ENCODE data around the gene POLR3F.
"Not testable (repeated sequence)": the region's sequence is repeated elsewhere in the genome, so short reads cannot be mapped to it uniquely, and the experiment has no call there.

Gene POLR3F

DNA sequence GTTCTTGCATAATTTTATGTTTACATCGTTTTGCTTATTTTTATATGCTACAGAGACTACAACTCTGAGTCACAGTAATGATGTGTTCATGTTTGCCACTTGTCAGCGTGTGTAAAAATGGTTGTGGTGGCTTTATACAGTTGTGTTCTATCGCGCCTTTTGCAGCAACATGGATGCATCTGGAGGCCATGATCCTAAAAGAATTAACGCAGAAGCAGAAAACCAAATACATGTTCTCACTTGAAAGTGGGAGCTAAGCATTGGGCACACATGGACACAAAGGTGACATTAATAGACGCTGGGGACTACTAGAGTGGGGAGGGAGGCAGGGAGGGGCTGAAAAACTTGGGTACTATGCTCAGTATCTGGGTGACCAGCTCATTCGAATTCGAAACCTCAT is 39.6 kb downstream of the POLR3F start:
- DNase-seq, result no peak

DNA sequence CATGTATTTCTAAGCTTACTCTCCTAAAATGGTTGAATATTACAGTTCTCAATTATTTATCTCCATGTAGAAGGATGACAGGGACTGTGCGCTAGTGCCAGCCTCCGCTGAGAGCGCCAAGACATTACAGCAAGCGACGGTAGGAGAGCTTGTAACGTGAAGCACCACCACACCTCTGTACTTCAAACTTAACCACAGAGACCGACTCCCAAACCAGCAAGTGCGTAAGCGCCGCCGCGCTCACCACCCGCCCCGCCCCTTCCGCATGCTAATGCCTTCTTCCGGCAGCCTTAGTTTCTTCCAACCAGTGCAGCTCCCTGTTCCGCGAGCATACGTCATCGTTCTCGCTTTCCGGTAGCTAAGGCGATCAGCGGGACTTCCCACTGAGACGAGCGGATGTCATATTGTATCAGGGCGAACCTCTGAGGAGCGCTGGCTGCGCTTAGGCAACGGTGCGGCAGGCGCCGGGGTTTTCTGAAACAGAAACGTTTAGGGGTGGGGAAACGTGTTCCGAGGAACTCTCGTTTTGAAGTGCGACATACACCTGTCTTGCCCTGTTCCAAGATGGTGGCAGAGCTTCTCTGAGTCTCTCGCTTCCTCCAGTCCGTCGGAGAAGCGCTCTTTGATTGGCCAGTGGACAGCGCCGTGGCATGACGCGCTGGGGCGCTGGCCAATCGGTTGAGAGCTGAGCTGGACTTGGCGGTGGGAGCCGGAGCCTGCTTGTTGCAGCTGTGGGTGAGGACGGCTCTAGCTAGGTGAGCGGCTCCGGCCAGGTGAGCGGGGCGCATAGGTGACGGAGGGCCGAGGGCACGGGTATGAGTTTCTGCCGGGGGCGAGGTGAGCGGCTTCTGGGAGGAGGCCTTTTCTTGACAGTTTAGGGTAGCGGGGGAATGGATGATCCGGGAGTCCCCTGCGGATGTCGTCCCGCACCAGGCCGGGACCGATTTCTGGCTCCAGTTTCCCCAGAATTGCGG is 40.3 kb downstream of the POLR3F start, which contains the start of gene SEC23B:
Gene SEC23B, plus strand, starts transcription at position 723 of the 974 bp plus-strand sequence. CDS start 2,896 bp downstream, outside the sequence.
- DNase-seq, result peak; percentile 92

DNA sequence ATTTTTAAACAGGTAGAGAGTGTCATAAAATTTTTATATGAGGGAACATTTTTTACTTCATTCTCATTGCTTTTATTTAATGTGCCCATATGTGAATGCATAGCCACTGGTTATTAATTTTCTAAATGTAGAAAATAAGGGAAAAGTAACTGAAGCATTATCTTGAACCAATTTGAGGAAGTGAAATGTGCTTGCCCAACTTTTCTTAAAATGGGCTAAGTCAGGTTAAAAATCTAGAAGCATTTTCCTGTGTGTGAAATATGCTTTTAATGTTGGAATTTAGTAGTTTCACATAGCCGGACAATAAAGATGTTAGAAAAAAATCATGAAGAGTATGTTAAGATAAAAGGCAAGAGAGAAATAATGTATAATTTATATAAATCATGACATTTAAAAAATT is 44.4 kb downstream of the POLR3F start:
- no peak for DNase-seq

DNA sequence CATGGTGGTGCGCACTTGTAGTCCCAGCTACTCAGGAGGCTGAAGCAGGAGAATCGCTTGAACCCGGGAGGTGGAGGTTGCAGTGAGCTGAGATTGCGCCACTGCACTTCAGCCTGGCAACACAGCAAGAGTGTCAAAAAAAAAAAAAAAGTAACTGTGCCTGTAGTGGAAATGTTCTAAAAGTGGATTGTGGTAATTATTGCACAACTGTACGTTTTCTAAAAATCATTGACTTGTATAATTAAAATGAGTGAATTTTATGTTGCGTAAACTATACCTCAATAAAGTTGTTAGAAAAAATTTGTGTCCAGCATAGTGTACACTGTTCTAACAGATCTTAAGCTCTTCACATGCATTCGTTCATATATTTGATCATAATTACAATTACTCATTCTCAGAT is 46.0 kb downstream of the POLR3F start:
- DNase-seq, result no peak

DNA sequence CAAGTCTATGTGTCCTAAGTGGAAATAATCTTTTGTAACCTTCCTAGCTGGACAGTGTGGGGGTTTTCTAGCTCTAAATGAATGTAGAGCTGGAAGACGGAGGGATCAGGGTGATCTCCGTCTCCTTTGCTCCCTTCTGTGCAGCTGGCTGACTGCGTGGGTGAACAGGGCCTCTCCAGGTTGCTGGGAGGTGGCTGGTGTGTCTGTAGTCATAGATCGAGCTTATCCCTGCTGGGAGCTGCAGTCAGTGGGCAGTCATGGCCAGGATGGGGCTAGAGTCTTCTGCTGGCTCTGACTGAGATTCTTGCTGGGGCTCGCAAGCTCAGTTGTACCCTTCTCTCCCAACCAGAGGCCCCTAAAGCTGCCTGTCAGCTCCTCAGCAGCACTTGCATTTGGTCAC is 46.9 kb downstream of the POLR3F start:
- no peak for DNase-seq

DNA sequence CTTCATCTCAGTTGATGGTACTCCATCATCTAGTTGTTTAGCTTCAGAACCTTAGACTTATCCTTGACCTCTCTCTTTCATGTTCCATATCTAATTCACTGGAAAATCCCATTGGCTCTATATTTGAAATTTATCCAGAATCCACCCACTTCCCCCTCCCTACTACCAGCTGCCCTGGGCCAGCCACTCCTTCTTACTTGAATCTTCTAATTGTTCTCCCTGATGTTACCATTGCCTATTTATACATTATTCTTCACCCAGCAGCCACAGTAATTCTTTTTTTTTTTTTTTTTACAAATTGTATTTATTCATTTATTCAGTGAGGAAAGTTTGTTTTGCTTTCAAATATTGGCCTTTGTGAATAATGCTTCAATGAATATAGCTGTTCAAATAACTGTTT is 48.8 kb downstream of the POLR3F start:
- no peak for DNase-seq

DNA sequence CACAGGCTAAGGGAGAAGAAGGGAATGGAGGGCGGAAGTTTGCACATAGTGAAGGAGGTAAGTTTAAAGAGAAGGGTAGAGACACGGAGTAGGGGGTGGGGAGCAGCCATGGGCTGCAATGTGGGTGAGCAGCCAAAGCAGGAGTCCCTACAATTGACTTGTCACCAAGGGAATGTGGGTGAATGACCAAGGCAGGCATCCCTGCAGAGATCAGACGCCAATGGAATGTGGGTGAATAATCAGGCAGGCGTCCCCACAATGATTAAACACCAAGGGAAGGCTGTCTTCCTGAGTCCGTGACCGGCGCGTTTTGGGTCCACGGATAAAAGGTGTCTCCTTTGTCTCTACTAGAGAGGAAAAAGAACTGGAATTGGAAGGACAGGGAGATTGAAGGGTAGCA is 54.9 kb downstream of the POLR3F start:
- DNase-seq, result not testable (repeated sequence)

DNA sequence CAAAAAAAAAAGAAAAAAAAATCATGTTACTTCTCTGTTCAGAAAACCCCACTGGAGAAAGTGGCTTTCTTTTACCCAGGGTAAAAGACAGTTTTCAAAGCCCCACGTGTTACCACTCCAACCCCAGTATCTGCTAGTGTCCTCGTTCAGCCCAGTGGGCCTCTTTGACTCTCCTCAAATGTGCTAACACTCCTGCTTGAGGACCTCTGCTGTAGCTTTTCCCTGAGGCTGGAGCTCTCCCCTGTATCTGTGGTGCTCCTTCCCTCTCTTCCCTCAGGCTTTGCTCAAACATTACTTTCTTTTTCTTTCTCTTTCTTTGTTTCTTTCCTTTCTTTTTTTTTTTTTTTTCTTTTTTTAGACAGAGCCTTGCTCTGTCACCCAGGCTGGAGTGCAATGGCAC is 55.9 kb downstream of the POLR3F start:
- DNase-seq, result no peak

DNA sequence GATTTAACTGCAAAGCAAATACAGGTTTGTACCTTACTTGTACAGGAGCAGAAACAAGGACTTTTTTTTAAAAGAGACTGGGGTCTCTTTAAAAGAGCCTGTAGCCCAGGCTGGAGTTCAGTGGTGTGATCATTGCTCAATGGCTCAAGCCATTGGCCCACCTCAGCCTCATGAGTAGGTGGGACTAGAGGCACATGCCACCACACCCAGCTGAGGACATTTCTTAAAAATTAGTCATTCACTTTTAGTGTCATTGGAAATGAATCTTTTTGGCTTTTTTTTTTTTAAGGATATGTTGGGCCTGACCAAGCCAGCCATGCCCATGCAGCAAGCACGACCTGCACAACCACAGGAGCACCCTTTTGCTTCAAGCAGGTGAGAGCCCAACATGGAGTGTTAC is 57.5 kb downstream of the POLR3F start:
- DNase-seq, result no peak

DNA sequence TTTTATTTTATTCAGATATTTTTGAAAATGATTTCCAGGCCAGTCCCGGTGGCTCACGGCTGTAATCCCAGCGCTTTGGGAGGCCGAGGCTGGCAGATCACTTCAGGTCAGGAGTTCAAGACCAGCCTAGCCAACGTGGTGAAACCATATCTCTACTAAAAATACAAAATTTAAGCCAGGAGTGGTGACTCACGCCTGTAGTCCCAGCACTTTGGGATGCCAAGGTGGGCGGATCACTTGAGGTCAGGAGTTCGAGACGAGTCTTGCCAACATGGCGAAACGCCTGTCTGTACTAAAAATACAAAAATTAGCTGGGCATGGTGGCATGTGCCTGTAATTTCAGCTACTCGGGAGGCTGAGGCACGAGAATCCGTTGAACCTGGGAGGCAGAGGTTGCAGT is 59.6 kb downstream of the POLR3F start:
- DNase-seq, result not testable (repeated sequence)

DNA sequence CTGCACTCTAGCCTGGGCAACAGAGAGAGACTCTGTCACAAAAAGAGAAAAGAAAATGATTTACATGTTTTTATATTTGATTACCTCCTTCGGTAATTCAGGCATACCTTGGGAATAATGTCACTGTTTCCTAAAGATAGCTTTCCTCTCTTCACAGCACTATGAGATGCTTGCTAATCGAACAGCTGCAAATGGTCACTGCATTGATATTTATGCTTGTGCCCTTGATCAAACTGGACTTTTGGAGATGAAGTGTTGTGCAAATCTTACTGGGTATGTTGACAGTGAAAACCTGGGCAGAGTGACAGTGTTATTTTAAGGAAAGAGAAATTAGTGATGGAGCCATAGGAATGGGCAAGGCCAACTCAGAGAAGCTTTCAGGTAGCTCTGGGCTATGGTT is 60.1 kb downstream of the POLR3F start:
- DNase-seq, result no peak

DNA sequence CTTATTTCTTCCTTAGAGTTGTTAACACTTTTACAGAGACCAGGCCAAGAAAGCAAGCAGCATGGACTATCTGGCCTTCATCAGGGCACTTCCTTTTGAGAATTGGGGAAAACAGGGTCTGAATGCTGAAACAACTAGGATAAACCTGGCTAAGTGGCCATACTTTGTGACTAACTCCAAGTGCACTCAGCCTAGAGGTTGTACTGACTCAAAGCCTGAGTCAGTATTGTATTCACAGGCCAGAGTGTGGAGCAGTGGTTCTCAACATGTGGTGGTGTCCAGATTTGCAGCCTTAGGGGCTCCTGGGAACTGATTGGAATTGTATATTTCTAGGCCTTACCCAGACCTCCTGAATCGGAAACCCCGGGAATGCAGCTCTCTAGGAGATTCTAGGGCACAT is 60.6 kb downstream of the POLR3F start:
- no peak for DNase-seq

DNA sequence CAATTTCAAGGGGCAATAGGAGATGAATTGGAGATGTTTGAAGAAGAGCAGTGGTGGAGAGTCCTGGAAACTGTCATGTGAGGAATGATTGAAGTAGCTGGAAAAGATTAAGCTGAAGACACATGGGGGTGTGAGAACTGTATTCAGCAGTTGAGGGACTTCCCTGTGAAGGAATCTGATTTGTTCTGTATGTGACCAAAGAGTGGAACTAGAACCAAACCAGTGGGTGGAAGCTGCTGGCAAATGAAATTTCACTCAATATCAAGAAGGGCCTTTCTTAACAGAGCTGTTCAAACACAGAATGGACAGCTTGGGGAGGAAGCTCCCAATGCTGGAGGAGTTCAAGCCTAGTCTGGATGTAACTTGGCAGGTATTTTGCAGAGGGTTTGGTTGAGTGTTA is 61.9 kb downstream of the POLR3F start:
- DNase-seq, result no peak

DNA sequence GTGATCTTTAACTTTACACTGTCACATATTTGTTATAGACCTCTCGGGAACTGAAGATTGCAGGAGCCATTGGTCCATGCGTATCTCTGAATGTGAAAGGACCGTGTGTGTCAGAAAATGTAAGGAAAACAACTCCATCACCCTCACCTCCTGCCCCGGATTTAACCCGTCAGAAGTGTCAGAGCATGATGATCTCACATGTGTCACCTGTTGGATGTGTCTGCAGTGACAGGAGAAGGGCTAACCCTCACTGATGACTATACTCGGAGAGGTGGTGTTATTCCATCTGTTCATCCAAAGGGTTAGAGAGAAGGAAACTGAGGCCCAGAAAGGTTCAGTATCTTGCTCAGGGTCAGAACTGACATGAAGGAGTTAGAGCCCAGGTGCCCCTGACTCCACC is 65.4 kb downstream of the POLR3F start:
- no peak for DNase-seq

DNA sequence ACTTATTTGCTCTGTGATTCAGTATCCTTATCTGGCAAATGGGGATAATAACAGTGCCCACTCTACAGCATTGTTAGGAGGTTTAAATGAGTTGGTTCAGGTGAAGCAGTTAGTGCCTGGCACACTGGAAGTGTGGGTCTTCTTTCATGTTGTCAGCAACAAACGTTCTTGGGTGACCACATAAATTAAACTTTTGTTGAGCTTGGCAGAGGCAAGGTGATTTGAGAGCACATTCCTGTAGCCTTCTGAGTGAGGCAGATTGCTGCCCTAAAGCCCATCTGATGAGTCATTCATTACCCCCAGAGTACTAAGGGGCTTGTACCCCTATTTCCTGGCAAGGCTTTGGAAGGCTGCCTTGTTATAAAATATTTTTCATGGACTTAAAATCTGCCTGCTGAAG is 66.3 kb downstream of the POLR3F start:
- DNase-seq, result no peak

DNA sequence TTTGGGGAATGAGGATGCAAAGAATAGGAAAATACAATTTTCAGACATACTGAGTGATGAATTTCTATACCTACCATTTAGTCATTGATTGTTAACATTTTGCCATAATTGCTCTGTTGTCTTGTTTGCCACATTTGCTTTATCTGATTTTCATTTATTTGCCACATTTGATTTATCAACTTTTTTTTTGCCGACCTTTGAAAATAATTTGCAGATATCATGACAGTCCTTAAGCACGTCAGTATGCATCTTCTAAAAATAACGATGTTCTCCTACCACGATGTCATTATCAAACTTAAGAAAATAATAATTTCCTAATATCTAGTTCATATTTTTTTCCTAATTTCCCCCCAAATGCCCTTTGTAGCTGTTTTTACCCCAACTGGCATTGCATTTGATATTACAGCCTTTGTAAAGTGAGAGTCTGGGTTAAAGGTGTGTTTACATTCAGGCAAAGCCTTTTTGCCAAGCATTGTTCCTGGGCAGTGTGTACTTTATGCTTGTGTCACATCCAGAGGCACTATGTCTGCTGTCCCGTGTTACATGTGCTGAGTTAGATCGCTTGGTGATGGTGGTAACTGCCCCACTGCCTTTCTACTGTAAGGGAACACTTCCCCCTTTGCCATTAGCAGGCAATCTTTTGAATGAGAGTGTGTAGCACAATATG is 66.9 kb downstream of the POLR3F start:
- no peak for DNase-seq
